HepG2 (cell line): ENCODE results near the gene UTRN. TPM values are rescaled to one million over a fixed set of nuclear protein-coding genes. Genes with fewer than 3 reads are reported as not detected.
A peak's percentile ranks its signal among the peaks of the same experiment; 100 is the strongest.

Source experiments
- ATF1 ChIP-seq: IDR thresholded peaks from 2 replicates; pipeline ENCODE4 v1.6.1; 2016; ENCODE audit warnings: mild to moderate bottlenecking, control low read depth
- CREB1 ChIP-seq, 2 experiments: fragments of 450-650 bp in 1 of 2; IDR thresholded peaks; 2 replicates each; pipeline ENCODE4 v1.6.1; 2016 to 2017; ENCODE audit warnings: control low read depth in 1 of 2, mild to moderate bottlenecking in 1 of 2, missing compliant biosample characterization in 1 of 2, missing genetic modification characterization in 1 of 2
- DPF2 ChIP-seq: sonication (generic); formaldehyde crosslinking; IDR thresholded peaks from 2 replicates; pipeline ENCODE4 v1.4.0; 2020; ENCODE audit warnings: mild to moderate bottlenecking, low read depth, missing genetic modification reagents, borderline replicate concordance
- HNF4A ChIP-seq: sonication (generic); formaldehyde crosslinking; IDR thresholded peaks from 2 replicates; pipeline ENCODE4 v1.4.0; 2020; ENCODE audit warnings: missing genetic modification reagents
- REXO4 ChIP-seq: sonication (generic); formaldehyde crosslinking; IDR thresholded peaks from 2 replicates; pipeline ENCODE4 v1.8.0; 2022; ENCODE audit warnings: missing genetic modification reagents, mild to moderate bottlenecking, borderline replicate concordance
- SMC3 ChIP-seq: IDR thresholded peaks from 2 replicates; pipeline ENCODE4 v1.6.1; 2011; ENCODE audit warnings: low read length, improper control_type of control experiment
- ZFX ChIP-seq: sonication (generic); formaldehyde crosslinking; IDR thresholded peaks from 2 replicates; pipeline ENCODE4 v1.4.0; 2020; ENCODE audit warnings: mild to moderate bottlenecking, low read depth, missing genetic modification reagents, moderate library complexity
- ZNF468 ChIP-seq: sonication (generic); formaldehyde crosslinking; IDR thresholded peaks from 2 replicates; pipeline ENCODE4 v1.8.0; 2022; ENCODE audit warnings: mild to moderate bottlenecking, moderate library complexity, missing genetic modification reagents
- ZNF605 ChIP-seq: sonication (generic); formaldehyde crosslinking; IDR thresholded peaks from 2 replicates; pipeline ENCODE4 v1.8.0; 2022; ENCODE audit warnings: mild to moderate bottlenecking, missing genetic modification reagents
- polyA plus RNA-seq, 8 experiments: library from polyadenylated mRNA; depleted of rRNA in 3 of 8; stranded (reverse) in 7 of 8; unstranded in 1 of 8; fragments of >200 nt; fragmentation: Illumina TruSeq in 4 of 8; extraction: Trizol in 4 of 8; gene quantifications; 2 replicates each; pipeline versions ENCODE4 v1.2.1 to v1.2.3, GENCODE V29; 2011 to 2016; ENCODE audit warnings: low read depth in 4 of 8, missing spikeins in 1 of 8, mixed read lengths in 1 of 8; ENCODE audit not compliant: insufficient read depth in 1 of 8
- total RNA-seq, 5 experiments: library from RNA; depleted of rRNA; stranded (reverse); fragments of >200 nt; fragmentation: Illumina TruSeq; extraction: Trizol; gene quantifications; 2 replicates each; pipeline ENCODE4 v1.2.3, GENCODE V29; 2016; ENCODE audit warnings: low read depth in 1 of 5
- TF ChIP-seq, protein P1 (sequence below): sonication (generic); formaldehyde crosslinking; IDR thresholded peaks from 2 replicates; pipeline ENCODE4 v1.5.0; 2020; ENCODE audit warnings: mild to moderate bottlenecking, missing genetic modification reagents, moderate library complexity
- TF ChIP-seq, protein P2 (sequence below): sonication (generic); formaldehyde crosslinking; IDR thresholded peaks from 2 replicates; pipeline ENCODE4 v1.8.0; 2022; ENCODE audit warnings: mild to moderate bottlenecking, missing genetic modification reagents, borderline replicate concordance
- TF ChIP-seq, protein P3 (sequence below): sonication (generic); formaldehyde crosslinking; IDR thresholded peaks from 2 replicates; pipeline ENCODE4 v1.4.0; 2020; ENCODE audit warnings: mild to moderate bottlenecking, missing genetic modification reagents
- TF ChIP-seq, protein P4 (sequence below): sonication (generic); formaldehyde crosslinking; IDR thresholded peaks from 2 replicates; pipeline ENCODE4 v1.4.0; 2020; ENCODE audit warnings: low read depth, missing genetic modification reagents

The UTRN gene
- total and polyA plus RNA-seq, 2 of the 13 experiments (the other 11 are each of a cell fraction or from before 2014, with no cell fraction given), result 102 to 116 TPM

DNA sequence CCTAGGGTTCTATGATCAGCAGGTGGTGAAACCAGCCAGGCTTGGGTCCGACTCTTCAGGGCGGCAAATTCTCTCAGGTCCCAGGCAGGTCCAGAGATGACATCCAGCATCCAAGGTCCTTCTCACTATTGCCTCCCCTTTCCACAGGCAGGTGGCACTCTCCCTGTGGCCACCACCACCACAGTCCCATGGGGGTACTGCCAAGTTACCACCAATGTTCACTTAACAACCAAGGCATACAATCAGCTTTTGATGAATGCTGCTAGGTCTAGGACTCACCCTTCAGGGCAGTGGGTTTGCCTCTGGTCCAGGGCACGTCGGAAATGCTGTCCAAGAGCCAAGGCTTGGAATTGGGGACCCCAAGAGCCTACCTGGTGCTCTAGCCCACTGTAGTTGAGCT, 40.4 kb upstream of the UTRN start (continued):
- TF ChIP-seq, protein P1, sequence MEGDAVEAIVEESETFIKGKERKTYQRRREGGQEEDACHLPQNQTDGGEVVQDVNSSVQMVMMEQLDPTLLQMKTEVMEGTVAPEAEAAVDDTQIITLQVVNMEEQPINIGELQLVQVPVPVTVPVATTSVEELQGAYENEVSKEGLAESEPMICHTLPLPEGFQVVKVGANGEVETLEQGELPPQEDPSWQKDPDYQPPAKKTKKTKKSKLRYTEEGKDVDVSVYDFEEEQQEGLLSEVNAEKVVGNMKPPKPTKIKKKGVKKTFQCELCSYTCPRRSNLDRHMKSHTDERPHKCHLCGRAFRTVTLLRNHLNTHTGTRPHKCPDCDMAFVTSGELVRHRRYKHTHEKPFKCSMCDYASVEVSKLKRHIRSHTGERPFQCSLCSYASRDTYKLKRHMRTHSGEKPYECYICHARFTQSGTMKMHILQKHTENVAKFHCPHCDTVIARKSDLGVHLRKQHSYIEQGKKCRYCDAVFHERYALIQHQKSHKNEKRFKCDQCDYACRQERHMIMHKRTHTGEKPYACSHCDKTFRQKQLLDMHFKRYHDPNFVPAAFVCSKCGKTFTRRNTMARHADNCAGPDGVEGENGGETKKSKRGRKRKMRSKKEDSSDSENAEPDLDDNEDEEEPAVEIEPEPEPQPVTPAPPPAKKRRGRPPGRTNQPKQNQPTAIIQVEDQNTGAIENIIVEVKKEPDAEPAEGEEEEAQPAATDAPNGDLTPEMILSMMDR (CRISPR knock-in tag), result peak; percentile 67
- TF ChIP-seq HNF4A (CRISPR knock-in tag), result no peak
- TF ChIP-seq ATF1 (CRISPR knock-in tag), result no peak
- no peak for TF ChIP-seq CREB1 (IDR thresholded peaks at IDR 0.05)
- no peak for TF ChIP-seq CREB1 (CRISPR knock-in tag; IDR thresholded peaks at IDR 0.05)
- TF ChIP-seq DPF2 (CRISPR knock-in tag), result no peak
- TF ChIP-seq, protein P2, sequence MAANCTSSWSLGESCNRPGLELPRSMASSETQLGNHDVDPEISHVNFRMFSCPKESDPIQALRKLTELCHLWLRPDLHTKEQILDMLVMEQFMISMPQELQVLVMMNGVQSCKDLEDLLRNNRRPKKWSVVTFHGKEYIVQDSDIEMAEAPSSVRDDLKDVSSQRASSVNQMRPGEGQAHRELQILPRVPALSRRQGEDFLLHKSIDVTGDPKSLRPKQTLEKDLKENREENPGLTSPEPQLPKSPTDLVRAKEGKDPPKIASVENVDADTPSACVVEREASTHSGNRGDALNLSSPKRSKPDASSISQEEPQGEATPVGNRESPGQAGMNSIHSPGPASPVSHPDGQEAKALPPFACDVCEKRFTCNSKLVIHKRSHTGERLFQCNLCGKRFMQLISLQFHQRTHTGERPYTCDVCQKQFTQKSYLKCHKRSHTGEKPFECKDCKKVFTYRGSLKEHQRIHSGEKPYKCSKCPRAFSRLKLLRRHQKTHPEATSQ (CRISPR knock-in tag), result no peak
- peak; percentile 29; the same call in 1 of the 2 replicates for TF ChIP-seq ZNF605
- no peak for TF ChIP-seq ZFX (CRISPR knock-in tag)
- no peak for TF ChIP-seq REXO4
- TF ChIP-seq SMC3, result peak; percentile 56
- TF ChIP-seq, protein P3, sequence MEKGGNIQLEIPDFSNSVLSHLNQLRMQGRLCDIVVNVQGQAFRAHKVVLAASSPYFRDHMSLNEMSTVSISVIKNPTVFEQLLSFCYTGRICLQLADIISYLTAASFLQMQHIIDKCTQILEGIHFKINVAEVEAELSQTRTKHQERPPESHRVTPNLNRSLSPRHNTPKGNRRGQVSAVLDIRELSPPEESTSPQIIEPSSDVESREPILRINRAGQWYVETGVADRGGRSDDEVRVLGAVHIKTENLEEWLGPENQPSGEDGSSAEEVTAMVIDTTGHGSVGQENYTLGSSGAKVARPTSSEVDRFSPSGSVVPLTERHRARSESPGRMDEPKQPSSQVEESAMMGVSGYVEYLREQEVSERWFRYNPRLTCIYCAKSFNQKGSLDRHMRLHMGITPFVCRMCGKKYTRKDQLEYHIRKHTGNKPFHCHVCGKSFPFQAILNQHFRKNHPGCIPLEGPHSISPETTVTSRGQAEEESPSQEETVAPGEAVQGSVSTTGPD (CRISPR knock-in tag), result no peak
- TF ChIP-seq ZNF468 (CRISPR knock-in tag), result no peak
- TF ChIP-seq, protein P4, sequence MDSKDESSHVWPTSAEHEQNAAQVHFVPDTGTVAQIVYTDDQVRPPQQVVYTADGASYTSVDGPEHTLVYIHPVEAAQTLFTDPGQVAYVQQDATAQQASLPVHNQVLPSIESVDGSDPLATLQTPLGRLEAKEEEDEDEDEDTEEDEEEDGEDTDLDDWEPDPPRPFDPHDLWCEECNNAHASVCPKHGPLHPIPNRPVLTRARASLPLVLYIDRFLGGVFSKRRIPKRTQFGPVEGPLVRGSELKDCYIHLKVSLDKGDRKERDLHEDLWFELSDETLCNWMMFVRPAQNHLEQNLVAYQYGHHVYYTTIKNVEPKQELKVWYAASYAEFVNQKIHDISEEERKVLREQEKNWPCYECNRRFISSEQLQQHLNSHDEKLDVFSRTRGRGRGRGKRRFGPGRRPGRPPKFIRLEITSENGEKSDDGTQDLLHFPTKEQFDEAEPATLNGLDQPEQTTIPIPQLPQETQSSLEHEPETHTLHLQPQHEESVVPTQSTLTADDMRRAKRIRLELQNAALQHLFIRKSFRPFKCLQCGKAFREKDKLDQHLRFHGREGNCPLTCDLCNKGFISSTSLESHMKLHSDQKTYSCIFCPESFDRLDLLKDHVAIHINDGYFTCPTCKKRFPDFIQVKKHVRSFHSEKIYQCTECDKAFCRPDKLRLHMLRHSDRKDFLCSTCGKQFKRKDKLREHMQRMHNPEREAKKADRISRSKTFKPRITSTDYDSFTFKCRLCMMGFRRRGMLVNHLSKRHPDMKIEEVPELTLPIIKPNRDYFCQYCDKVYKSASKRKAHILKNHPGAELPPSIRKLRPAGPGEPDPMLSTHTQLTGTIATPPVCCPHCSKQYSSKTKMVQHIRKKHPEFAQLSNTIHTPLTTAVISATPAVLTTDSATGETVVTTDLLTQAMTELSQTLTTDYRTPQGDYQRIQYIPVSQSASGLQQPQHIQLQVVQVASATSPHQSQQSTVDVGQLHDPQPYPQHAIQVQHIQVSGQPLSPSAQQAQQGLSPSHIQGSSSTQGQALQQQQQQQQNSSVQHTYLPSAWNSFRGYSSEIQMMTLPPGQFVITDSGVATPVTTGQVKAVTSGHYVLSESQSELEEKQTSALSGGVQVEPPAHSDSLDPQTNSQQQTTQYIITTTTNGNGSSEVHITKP (CRISPR knock-in tag), result peak; percentile 92
